Chondrocyte (in vitro differentiated cells): ENCODE results near the gene SLC26A8. TPM values are rescaled to one million over a fixed set of nuclear protein-coding genes. Genes with fewer than 3 reads are reported as not detected.
"Not testable (repeated sequence)": the region's sequence is repeated elsewhere in the genome, so short reads cannot be mapped to it uniquely, and the experiment has no call there.

Experiments
- DNase-seq: peaks from one replicate; pipeline ENCODE4 v3.0.0; 2021; ENCODE audit warnings: mixed read lengths, low spot score
- H3K27ac Mint-ChIP-seq: one replicate; pipeline ENCODE4 v1.8.0; 2021; ENCODE audit warnings: mild to moderate bottlenecking, moderate library complexity, mixed read lengths; ENCODE audit not compliant: unreplicated experiment
- H3K27me3 Mint-ChIP-seq: 2 replicates; pipeline ENCODE4 v1.8.0; 2021; ENCODE audit warnings: low read depth, mixed read lengths
- H3K36me3 Mint-ChIP-seq: 2 replicates; pipeline ENCODE4 v1.8.0; 2021; ENCODE audit warnings: low read depth, mixed read lengths
- H3K4me1 Mint-ChIP-seq: 2 replicates; pipeline ENCODE4 v1.8.0; 2021; ENCODE audit warnings: low read depth, mild to moderate bottlenecking, mixed read lengths
- H3K4me3 Mint-ChIP-seq: one replicate; pipeline ENCODE4 v1.8.0; 2021; ENCODE audit warnings: mild to moderate bottlenecking, moderate library complexity, mixed read lengths; ENCODE audit not compliant: unreplicated experiment
- H3K9me3 Mint-ChIP-seq: 2 replicates; pipeline ENCODE4 v1.8.0; 2021; ENCODE audit warnings: low read depth, mixed read lengths
- CTCF ChIP-seq: fragments of 200-600 bp; sonication (generic); IDR thresholded peaks from 2 replicates; pipeline ENCODE4 v1.5.0; 2021; ENCODE audit warnings: antibody characterized with exemption, mild to moderate bottlenecking, moderate library complexity
- total RNA-seq: library from RNA; stranded (reverse); gene quantifications from 3 replicates; pipeline ENCODE4 v1.2.1, GENCODE V29; 2021

The SLC26A8 gene
- total RNA-seq, 1 donor from 2014 or later: 0.15 TPM

- no peak for TF ChIP-seq CTCF
- no peak for DNase-seq
- peak overlapping the region; percentile 97 for H3K27ac Mint-ChIP-seq
- no peaks in the 10 kb centered on the region for H3K27me3 Mint-ChIP-seq
- H3K9me3 Mint-ChIP-seq: no peaks in the 10 kb centered on the region
- H3K36me3 Mint-ChIP-seq: no peaks in the 10 kb centered on the region
- peak overlapping the region; percentile 93 for H3K4me3 Mint-ChIP-seq
- H3K4me1 Mint-ChIP-seq: peaks cover 34% of the 10 kb centered on the region
Measured at GRCh38 chr6:35919827-35920751, 104.4 kb downstream of the SLC26A8 start.

GRCh38 chr6:35919085-35919826 is 105.2 kb downstream of the SLC26A8 start:
- Mint-ChIP-seq H3K27ac (peak overlapping the region; percentile 97), H3K4me1 (peaks cover 36% of the 10 kb centered on the region), H3K4me3 (peak overlapping the region; percentile 93), H3K27me3 (no peaks in the 10 kb centered on the region), H3K9me3 (no peaks in the 10 kb centered on the region), H3K36me3 (no peaks in the 10 kb centered on the region)
- TF ChIP-seq CTCF: no peak
- DNase-seq: no peak

- H3K36me3 Mint-ChIP-seq, DNase-seq: not testable (repeated sequence)
Measured at GRCh38 chr6:35916893-35917292, 107.5 kb downstream of the SLC26A8 start.

GRCh38 chr6:35916056-35916455 is 108.4 kb downstream of the SLC26A8 start:
- peaks cover 47% of the 10 kb centered on the region for H3K4me1 Mint-ChIP-seq
- H3K27me3 Mint-ChIP-seq: no peaks in the 10 kb centered on the region
- no peak overlapping the region for H3K4me3 Mint-ChIP-seq
- DNase-seq: no peak
- H3K9me3 Mint-ChIP-seq: peaks cover 1% of the 10 kb centered on the region
- no peak overlapping the region for H3K27ac Mint-ChIP-seq
- peaks cover 7% of the 10 kb centered on the region for H3K36me3 Mint-ChIP-seq
- no peak for TF ChIP-seq CTCF

More at GRCh38 chr6:35916893-35917292, 107.5 kb downstream of the SLC26A8 start:
- H3K9me3 Mint-ChIP-seq, H3K27me3 Mint-ChIP-seq, H3K4me3 Mint-ChIP-seq, H3K27ac Mint-ChIP-seq: not testable (repeated sequence)
- peaks cover 49% of the 10 kb centered on the region for H3K4me1 Mint-ChIP-seq

GRCh38 chr6:35914536-35914935 is 109.9 kb downstream of the SLC26A8 start:
- H3K36me3 Mint-ChIP-seq: peaks cover 13% of the 10 kb centered on the region
- H3K9me3 Mint-ChIP-seq: peaks cover 6% of the 10 kb centered on the region
- no peaks in the 10 kb centered on the region for H3K27me3 Mint-ChIP-seq
- H3K27ac Mint-ChIP-seq: no peak overlapping the region
- H3K4me1 Mint-ChIP-seq: peaks cover 40% of the 10 kb centered on the region
- no peak overlapping the region for H3K4me3 Mint-ChIP-seq
- no peak for DNase-seq
- no peak for TF ChIP-seq CTCF
